WTC11 (cell line): ENCODE results near the gene UBFD1. TPM values are rescaled to one million over a fixed set of nuclear protein-coding genes. Genes with fewer than 3 reads are reported as not detected.

Experiments used
- ATAC-seq: fragments of 200-7000 bp; cut with Tn5 transposase; 2 replicates; pipeline ENCODE4 v1.10.0; 2021; ENCODE audit warnings: mild to moderate bottlenecking, moderate library complexity
- CTCF ChIA-PET: fragments of 300-600 bp; sonication (Branson Sonifier 250); formaldehyde crosslinking; loops from one replicate; lab custom pipeline; 2021; ENCODE audit warnings: antibody characterized with exemption; lab: Charles Lee
- POLR2A ChIA-PET: fragments of 350-600 bp; sonication (Branson Sonifier 250); formaldehyde crosslinking; loops from one replicate; lab custom pipeline; 2021; ENCODE audit warnings: antibody characterized with exemption; lab: Charles Lee
- DNase-seq: peaks from one replicate; pipeline ENCODE4 v3.0.0; 2021; ENCODE audit warnings: low spot score
- H3K27ac Mint-ChIP-seq: 2 replicates; pipeline ENCODE4 v1.8.0; 2021; ENCODE audit warnings: mixed read lengths
- H3K27me3 Mint-ChIP-seq: 2 replicates; pipeline ENCODE4 v1.8.0; 2021; ENCODE audit warnings: low read depth, mild to moderate bottlenecking, moderate library complexity, mixed read lengths
- H3K36me3 Mint-ChIP-seq: 2 replicates; pipeline ENCODE4 v1.8.0; 2021; ENCODE audit warnings: mixed read lengths
- H3K4me1 Mint-ChIP-seq: 2 replicates; pipeline ENCODE4 v1.8.0; 2022; ENCODE audit warnings: mixed read lengths
- H3K4me3 Mint-ChIP-seq: 2 replicates; pipeline ENCODE4 v1.8.0; 2021; ENCODE audit warnings: mild to moderate bottlenecking, moderate library complexity, mixed read lengths
- H3K9me3 Mint-ChIP-seq: 2 replicates; pipeline ENCODE4 v1.8.0; 2021; ENCODE audit warnings: mixed read lengths
- CBFB ChIP-seq: sonication (generic); formaldehyde crosslinking; IDR thresholded peaks from 2 replicates; pipeline ENCODE4 v1.8.1; 2022; ENCODE audit warnings: mild to moderate bottlenecking, low read depth, missing genetic modification reagents
- EMX1 ChIP-seq: fragments of 250-450 bp; sonication (Bioruptor Pico); IDR thresholded peaks from 2 replicates; pipeline ENCODE4 v1.8.0; 2021; ENCODE audit warnings: mild to moderate bottlenecking
- ESRRA ChIP-seq: sonication (generic); formaldehyde crosslinking; IDR thresholded peaks from 2 replicates; pipeline ENCODE4 v1.8.1; 2022; ENCODE audit warnings: mild to moderate bottlenecking, missing genetic modification reagents, borderline replicate concordance
- ETV6 ChIP-seq: sonication (generic); formaldehyde crosslinking; IDR thresholded peaks from 2 replicates; pipeline ENCODE4 v1.8.1; 2022; ENCODE audit warnings: mild to moderate bottlenecking, missing genetic modification reagents
- FOXP1 ChIP-seq: sonication (generic); formaldehyde crosslinking; IDR thresholded peaks from 2 replicates; pipeline ENCODE4 v1.8.0; 2022; ENCODE audit warnings: missing genetic modification reagents, mild to moderate bottlenecking, moderate library complexity, borderline replicate concordance
- JAZF1 ChIP-seq: fragments of 250-450 bp; sonication (Bioruptor Pico); IDR thresholded peaks from 2 replicates; pipeline ENCODE4 v1.9.0; 2021; ENCODE audit warnings: moderate library complexity, mild to moderate bottlenecking, inconsistent platforms
- MXD4 ChIP-seq: fragments of 250-450 bp; sonication (Bioruptor Pico); IDR thresholded peaks from 2 replicates; pipeline ENCODE4 v1.8.0; 2021; ENCODE audit warnings: mild to moderate bottlenecking, moderate library complexity, borderline replicate concordance
- NFE2L1 ChIP-seq: sonication (generic); formaldehyde crosslinking; IDR thresholded peaks from 2 replicates; pipeline ENCODE4 v1.8.1; 2023; ENCODE audit warnings: missing genetic modification reagents
- NR3C1 ChIP-seq: sonication (generic); formaldehyde crosslinking; conservative IDR thresholded peaks from 2 replicates; pipeline ENCODE4 v1.8.1; 2023; ENCODE audit warnings: low read depth, mild to moderate bottlenecking, missing genetic modification reagents
- OVOL2 ChIP-seq: fragments of 250-450 bp; sonication (Bioruptor Pico); IDR thresholded peaks from 2 replicates; pipeline ENCODE4 v1.9.0; 2021; ENCODE audit warnings: mild to moderate bottlenecking, borderline replicate concordance
- PRRX2 ChIP-seq: fragments of 250-450 bp; sonication (Bioruptor Pico); IDR thresholded peaks from 2 replicates; pipeline ENCODE4 v1.8.0; 2021; ENCODE audit warnings: mild to moderate bottlenecking
- TCF7 ChIP-seq: sonication (generic); formaldehyde crosslinking; IDR thresholded peaks from 2 replicates; pipeline ENCODE4 v1.8.0; 2022; ENCODE audit warnings: mild to moderate bottlenecking, low read depth, missing genetic modification reagents, moderate library complexity
- ZNF121 ChIP-seq: sonication (generic); formaldehyde crosslinking; IDR thresholded peaks from 2 replicates; pipeline ENCODE4 v1.8.0; 2023; ENCODE audit warnings: missing genetic modification reagents
- ZNF263 ChIP-seq: sonication (generic); formaldehyde crosslinking; IDR thresholded peaks from 2 replicates; pipeline ENCODE4 v1.8.1; 2022; ENCODE audit warnings: low read depth, mild to moderate bottlenecking, moderate library complexity, missing genetic modification reagents
- ZNF317 ChIP-seq: sonication (generic); formaldehyde crosslinking; IDR thresholded peaks from 2 replicates; pipeline ENCODE4 v1.8.1; 2023; ENCODE audit warnings: low read depth, mild to moderate bottlenecking, moderate library complexity, missing genetic modification reagents, borderline replicate concordance
- total RNA-seq: library from RNA; stranded (reverse); gene quantifications from 3 replicates; pipeline ENCODE4 v1.2.3, GENCODE V29; 2021
- TF ChIP-seq, protein P1 (sequence below): fragments of 250-450 bp; sonication (Bioruptor Pico); IDR thresholded peaks from 2 replicates; pipeline ENCODE4 v1.8.0; 2021; ENCODE audit warnings: mild to moderate bottlenecking
- TF ChIP-seq, protein P2 (sequence below): sonication (generic); formaldehyde crosslinking; IDR thresholded peaks from 2 replicates; pipeline ENCODE4 v1.8.0; 2022; ENCODE audit warnings: mild to moderate bottlenecking, missing genetic modification reagents
- TF ChIP-seq, protein P3 (sequence below): sonication (generic); formaldehyde crosslinking; IDR thresholded peaks from 2 replicates; pipeline ENCODE4 v1.8.1; 2023; ENCODE audit warnings: mild to moderate bottlenecking, missing genetic modification reagents
- TF ChIP-seq, protein P4 (sequence below): sonication (generic); formaldehyde crosslinking; IDR thresholded peaks from 2 replicates; pipeline ENCODE4 v1.8.0; 2022; ENCODE audit warnings: mild to moderate bottlenecking, missing genetic modification reagents

The UBFD1 gene
- total RNA-seq, 1 experiment from 2014 or later = 128 TPM

DNA sequence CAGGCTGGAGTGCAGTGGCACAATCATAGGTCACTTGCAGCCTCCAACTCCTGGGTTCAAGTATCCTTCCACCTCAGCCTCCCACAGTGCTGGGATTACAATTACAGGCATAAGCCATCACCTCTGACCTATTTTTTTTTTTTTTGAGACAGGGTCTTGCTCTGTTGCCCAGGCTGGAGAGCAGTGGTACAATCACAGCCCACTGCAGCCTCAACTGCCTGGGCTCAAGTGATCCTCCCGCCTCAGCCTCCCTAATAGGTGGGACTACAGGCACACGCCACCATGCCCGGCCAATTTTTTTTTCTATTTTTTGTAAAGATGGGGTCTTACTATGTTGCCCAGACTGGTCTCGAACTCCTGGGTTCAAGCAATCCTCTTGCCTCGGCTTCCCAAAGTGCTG, 41.6 kb upstream of the UBFD1 start:
- Mint-ChIP-seq H3K27me3 (no peaks in the 10 kb centered on the region), H3K27ac (no peak overlapping the region), H3K36me3 (peaks cover 22% of the 10 kb centered on the region), H3K4me1 (no peaks in the 10 kb centered on the region), H3K9me3 (no peaks in the 10 kb centered on the region), H3K4me3 (no peak overlapping the region)
- DNase-seq (no peak), ATAC-seq (no peak)
- POLR2A ChIA-PET = no interaction called here
- CTCF ChIA-PET = interaction anchor here (0.7 kb wide), 1 partner anchor 41 kb away, joined by 4 read pairs; the partner anchor contains the start of gene EARS2
- peak; percentile 43; the same call in 1 of the 2 replicates for TF ChIP-seq ZNF121 (CRISPR knock-in tag)
- no peak for TF ChIP-seq ETV6

DNA sequence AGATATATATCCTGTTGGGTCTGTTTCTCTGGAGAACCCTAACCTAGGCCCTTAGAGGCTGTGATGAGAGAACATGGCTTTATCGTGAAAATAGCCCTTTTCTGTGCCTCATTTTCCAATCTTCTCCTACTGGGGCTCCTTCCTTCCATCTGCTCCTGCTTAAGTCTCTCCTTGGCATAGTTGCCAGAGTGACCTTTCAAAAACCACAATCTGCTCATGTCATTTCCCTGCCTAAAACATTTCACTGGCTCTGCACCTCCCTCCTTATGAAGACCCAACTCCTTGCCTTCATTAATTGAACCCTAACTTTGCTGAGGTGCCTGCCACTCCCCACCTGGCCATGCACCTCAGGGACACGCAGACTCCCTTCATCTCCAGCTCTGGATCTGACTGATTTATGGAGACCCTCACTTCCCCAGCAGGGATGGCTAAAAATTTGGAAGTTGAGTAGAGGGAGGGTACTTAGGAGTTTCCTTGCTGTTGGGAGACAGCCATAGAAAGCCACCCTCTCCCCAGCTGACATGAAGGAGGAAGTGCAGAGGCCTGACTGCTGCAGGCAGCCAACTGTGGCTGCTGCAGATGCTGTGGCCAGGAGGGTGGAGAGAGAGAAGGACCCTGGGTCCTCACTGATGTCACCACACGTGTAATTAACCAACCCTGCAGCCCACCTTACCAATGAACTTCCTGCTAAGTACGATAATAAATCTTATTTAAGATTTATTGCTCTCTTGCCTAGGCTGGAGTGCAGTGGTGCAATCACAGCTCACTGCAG, 41.0 kb upstream of the UBFD1 start:
- Mint-ChIP-seq H3K27ac (no peak overlapping the region), H3K4me1 (no peaks in the 10 kb centered on the region), H3K4me3 (no peak overlapping the region), H3K36me3 (peaks cover 24% of the 10 kb centered on the region), H3K9me3 (no peaks in the 10 kb centered on the region), H3K27me3 (no peaks in the 10 kb centered on the region)
- CTCF ChIA-PET = no interaction called here
- DNase-seq (no peak), ATAC-seq (no peak)
- TF ChIP-seq NFE2L1 (CRISPR knock-in tag) (no peak), JAZF1 (no peak), EMX1 (CRISPR knock-in tag) (no peak), FOXP1 (no peak), PRRX2 (CRISPR knock-in tag) (no peak), CBFB (CRISPR knock-in tag) (no peak), ZNF263 (no peak)
- TF ChIP-seq, protein P1, sequence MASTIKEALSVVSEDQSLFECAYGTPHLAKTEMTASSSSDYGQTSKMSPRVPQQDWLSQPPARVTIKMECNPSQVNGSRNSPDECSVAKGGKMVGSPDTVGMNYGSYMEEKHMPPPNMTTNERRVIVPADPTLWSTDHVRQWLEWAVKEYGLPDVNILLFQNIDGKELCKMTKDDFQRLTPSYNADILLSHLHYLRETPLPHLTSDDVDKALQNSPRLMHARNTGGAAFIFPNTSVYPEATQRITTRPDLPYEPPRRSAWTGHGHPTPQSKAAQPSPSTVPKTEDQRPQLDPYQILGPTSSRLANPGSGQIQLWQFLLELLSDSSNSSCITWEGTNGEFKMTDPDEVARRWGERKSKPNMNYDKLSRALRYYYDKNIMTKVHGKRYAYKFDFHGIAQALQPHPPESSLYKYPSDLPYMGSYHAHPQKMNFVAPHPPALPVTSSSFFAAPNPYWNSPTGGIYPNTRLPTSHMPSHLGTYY (CRISPR knock-in tag) = no peak
- POLR2A ChIA-PET = interaction anchor here (0.6 kb wide), 1 partner anchor 874 kb away, joined by 4 read pairs; no protein-coding TSS in a partner anchor

DNA sequence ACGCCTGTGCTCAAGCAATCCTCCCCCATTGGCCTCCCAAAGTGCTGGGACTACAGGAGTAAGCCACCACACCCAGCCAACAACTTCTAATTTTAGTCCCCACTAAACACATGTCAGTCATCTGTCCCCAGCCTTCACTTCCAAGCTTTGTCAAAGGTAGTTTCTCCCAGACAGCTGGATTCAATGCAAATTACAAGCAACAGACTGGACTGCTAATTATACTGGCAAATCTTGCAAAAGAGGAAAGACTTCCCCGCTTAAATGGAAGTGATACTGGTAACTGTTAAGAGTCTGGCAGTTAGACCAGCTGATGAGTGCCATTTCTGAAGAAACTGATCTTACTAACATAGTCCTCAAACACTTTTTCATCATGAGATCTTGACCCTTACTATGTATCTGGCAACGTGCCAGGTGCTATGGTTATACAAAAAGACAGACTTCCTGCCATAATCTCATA, 39.1 kb upstream of the UBFD1 start:
- H3K36me3 Mint-ChIP-seq = peaks cover 41% of the 10 kb centered on the region

More for the DNA sequence above, 39.1 kb upstream of the UBFD1 start:
- TF ChIP-seq, protein P2, sequence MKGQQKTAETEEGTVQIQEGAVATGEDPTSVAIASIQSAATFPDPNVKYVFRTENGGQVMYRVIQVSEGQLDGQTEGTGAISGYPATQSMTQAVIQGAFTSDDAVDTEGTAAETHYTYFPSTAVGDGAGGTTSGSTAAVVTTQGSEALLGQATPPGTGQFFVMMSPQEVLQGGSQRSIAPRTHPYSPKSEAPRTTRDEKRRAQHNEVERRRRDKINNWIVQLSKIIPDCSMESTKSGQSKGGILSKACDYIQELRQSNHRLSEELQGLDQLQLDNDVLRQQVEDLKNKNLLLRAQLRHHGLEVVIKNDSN = no peak
- TF ChIP-seq, protein P1 (CRISPR knock-in tag) = no peak
- TF ChIP-seq, protein P3, sequence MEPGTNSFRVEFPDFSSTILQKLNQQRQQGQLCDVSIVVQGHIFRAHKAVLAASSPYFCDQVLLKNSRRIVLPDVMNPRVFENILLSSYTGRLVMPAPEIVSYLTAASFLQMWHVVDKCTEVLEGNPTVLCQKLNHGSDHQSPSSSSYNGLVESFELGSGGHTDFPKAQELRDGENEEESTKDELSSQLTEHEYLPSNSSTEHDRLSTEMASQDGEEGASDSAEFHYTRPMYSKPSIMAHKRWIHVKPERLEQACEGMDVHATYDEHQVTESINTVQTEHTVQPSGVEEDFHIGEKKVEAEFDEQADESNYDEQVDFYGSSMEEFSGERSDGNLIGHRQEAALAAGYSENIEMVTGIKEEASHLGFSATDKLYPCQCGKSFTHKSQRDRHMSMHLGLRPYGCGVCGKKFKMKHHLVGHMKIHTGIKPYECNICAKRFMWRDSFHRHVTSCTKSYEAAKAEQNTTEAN = no peak
- no peak for TF ChIP-seq ESRRA (CRISPR knock-in tag)
- TF ChIP-seq, protein P4, sequence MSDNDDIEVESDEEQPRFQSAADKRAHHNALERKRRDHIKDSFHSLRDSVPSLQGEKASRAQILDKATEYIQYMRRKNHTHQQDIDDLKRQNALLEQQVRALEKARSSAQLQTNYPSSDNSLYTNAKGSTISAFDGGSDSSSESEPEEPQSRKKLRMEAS (CRISPR knock-in tag) = no peak
- TF ChIP-seq OVOL2 = no peak
- no peak for TF ChIP-seq EMX1 (CRISPR knock-in tag)
- no peak for TF ChIP-seq MXD4 (CRISPR knock-in tag)
- TF ChIP-seq ZNF317 (CRISPR knock-in tag) = no peak
- TF ChIP-seq NR3C1 (CRISPR knock-in tag) = no peak
- no peak for TF ChIP-seq TCF7
- TF ChIP-seq, all 79 proteins: peak for 0
- Mint-ChIP-seq H3K4me3 (no peak overlapping the region), H3K9me3 (no peaks in the 10 kb centered on the region), H3K27ac (no peak overlapping the region), H3K27me3 (no peaks in the 10 kb centered on the region), H3K4me1 (no peaks in the 10 kb centered on the region)
- CTCF ChIA-PET = interaction anchor here (1.2 kb wide), 1 partner anchor 78 kb away, joined by 3 read pairs; the partner anchor contains the start of gene NDUFAB1
- DNase-seq (no peak), ATAC-seq (no peak)
- POLR2A ChIA-PET = no interaction called here
